HEK293 (cell line): Measurements from ENCODE around the gene PNISR.

Experiments
- KLF16 ChIP-seq: fragments of 450-650 bp; formaldehyde crosslinking; IDR thresholded peaks from 2 replicates; pipeline ENCODE4 v1.5.1; 2017; ENCODE audit warnings: missing biosample characterization, missing genetic modification characterization
- WT1 ChIP-seq: fragments of 450-650 bp; formaldehyde crosslinking; IDR thresholded peaks from 2 replicates; pipeline ENCODE4 v1.5.1; 2016; ENCODE audit warnings: missing biosample characterization, missing genetic modification characterization
- ZBTB10 ChIP-seq: fragments of 450-650 bp; formaldehyde crosslinking; IDR thresholded peaks from 2 replicates; pipeline ENCODE4 v1.5.1; 2016; ENCODE audit warnings: missing biosample characterization, missing genetic modification characterization
- ZNF138 ChIP-seq: fragments of 450-650 bp; formaldehyde crosslinking; IDR thresholded peaks from 2 replicates; pipeline ENCODE4 v1.5.1; 2016; ENCODE audit warnings: missing biosample characterization, missing genetic modification characterization, borderline replicate concordance
- ZNF155 ChIP-seq: fragments of 450-650 bp; formaldehyde crosslinking; IDR thresholded peaks from 2 replicates; pipeline ENCODE4 v1.5.1; 2016; ENCODE audit warnings: missing biosample characterization, missing genetic modification characterization
- ZNF266 ChIP-seq: fragments of 450-650 bp; formaldehyde crosslinking; IDR thresholded peaks from 2 replicates; pipeline ENCODE4 v1.5.1; 2016; ENCODE audit warnings: missing biosample characterization, missing genetic modification characterization, low read depth
- ZNF274 ChIP-seq, 2 experiments: fragments of 200-500 bp in 1 of 2; fragments of 450-650 bp in 1 of 2; sonication (Bioruptor generic) in 1 of 2; formaldehyde crosslinking in 1 of 2; IDR thresholded peaks; 2 replicates each; pipeline versions ENCODE4 v1.5.1 to v1.6.1; 2014 to 2016; ENCODE audit warnings: borderline replicate concordance in 1 of 2, inconsistent platforms in 1 of 2, low read length in 1 of 2, missing biosample characterization in 1 of 2, missing genetic modification characterization in 1 of 2
- ZNF335 ChIP-seq: fragments of 450-650 bp; formaldehyde crosslinking; conservative IDR thresholded peaks from 2 replicates; pipeline ENCODE4 v1.5.1; 2016; ENCODE audit warnings: missing biosample characterization, missing genetic modification characterization
- ZNF391 ChIP-seq: fragments of 450-650 bp; formaldehyde crosslinking; IDR thresholded peaks from 2 replicates; pipeline ENCODE4 v1.5.1; 2016; ENCODE audit warnings: low read depth, missing biosample characterization, missing genetic modification characterization, borderline replicate concordance
- ZNF404 ChIP-seq: fragments of 450-650 bp; formaldehyde crosslinking; IDR thresholded peaks from 2 replicates; pipeline ENCODE4 v1.5.1; 2017; ENCODE audit warnings: missing biosample characterization, missing genetic modification characterization
- ZNF513 ChIP-seq: fragments of 450-650 bp; IDR thresholded peaks from 2 replicates; pipeline ENCODE4 v1.5.1; 2018; ENCODE audit warnings: missing biosample characterization, missing genetic modification characterization
- ZNF518A ChIP-seq: fragments of 450-650 bp; formaldehyde crosslinking; conservative IDR thresholded peaks from 2 replicates; pipeline ENCODE4 v1.5.1; 2016; ENCODE audit warnings: low read depth, missing biosample characterization, missing genetic modification characterization
- ZNF530 ChIP-seq: fragments of 450-650 bp; formaldehyde crosslinking; IDR thresholded peaks from 2 replicates; pipeline ENCODE4 v1.5.1; 2016; ENCODE audit warnings: low read depth, missing biosample characterization, missing genetic modification characterization
- ZNF571 ChIP-seq: fragments of 450-650 bp; formaldehyde crosslinking; IDR thresholded peaks from 2 replicates; pipeline ENCODE4 v1.5.0; 2017; ENCODE audit warnings: missing biosample characterization, missing genetic modification characterization
- ZNF626 ChIP-seq: fragments of 450-650 bp; sonication (Bioruptor Pico); formaldehyde crosslinking; IDR thresholded peaks from 2 replicates; pipeline ENCODE4 v1.5.1; 2018; ENCODE audit warnings: missing biosample characterization, missing genetic modification characterization, inconsistent platforms
- ZNF670 ChIP-seq: fragments of 450-650 bp; formaldehyde crosslinking; IDR thresholded peaks from 2 replicates; pipeline ENCODE4 v1.5.1; 2016; ENCODE audit warnings: missing biosample characterization, missing genetic modification characterization, low read depth
- TF ChIP-seq, protein P1 (sequence below): fragments of 450-650 bp; formaldehyde crosslinking; IDR thresholded peaks from 2 replicates; pipeline ENCODE4 v1.5.1; 2016; ENCODE audit warnings: missing biosample characterization, missing genetic modification characterization
- TF ChIP-seq, protein P2 (sequence below): fragments of 450-650 bp; formaldehyde crosslinking; IDR thresholded peaks from 2 replicates; pipeline ENCODE4 v1.5.1; 2016; ENCODE audit warnings: missing biosample characterization, missing genetic modification characterization
- TF ChIP-seq, protein P3 (sequence below): fragments of 450-650 bp; formaldehyde crosslinking; IDR thresholded peaks from 2 replicates; pipeline ENCODE4 v1.5.1; 2016; ENCODE audit warnings: missing biosample characterization, missing genetic modification characterization

PNISR gene

GRCh38 chr6:99424761-99425646 is at the start of gene PNISR (continued):
- TF ChIP-seq, protein P1, sequence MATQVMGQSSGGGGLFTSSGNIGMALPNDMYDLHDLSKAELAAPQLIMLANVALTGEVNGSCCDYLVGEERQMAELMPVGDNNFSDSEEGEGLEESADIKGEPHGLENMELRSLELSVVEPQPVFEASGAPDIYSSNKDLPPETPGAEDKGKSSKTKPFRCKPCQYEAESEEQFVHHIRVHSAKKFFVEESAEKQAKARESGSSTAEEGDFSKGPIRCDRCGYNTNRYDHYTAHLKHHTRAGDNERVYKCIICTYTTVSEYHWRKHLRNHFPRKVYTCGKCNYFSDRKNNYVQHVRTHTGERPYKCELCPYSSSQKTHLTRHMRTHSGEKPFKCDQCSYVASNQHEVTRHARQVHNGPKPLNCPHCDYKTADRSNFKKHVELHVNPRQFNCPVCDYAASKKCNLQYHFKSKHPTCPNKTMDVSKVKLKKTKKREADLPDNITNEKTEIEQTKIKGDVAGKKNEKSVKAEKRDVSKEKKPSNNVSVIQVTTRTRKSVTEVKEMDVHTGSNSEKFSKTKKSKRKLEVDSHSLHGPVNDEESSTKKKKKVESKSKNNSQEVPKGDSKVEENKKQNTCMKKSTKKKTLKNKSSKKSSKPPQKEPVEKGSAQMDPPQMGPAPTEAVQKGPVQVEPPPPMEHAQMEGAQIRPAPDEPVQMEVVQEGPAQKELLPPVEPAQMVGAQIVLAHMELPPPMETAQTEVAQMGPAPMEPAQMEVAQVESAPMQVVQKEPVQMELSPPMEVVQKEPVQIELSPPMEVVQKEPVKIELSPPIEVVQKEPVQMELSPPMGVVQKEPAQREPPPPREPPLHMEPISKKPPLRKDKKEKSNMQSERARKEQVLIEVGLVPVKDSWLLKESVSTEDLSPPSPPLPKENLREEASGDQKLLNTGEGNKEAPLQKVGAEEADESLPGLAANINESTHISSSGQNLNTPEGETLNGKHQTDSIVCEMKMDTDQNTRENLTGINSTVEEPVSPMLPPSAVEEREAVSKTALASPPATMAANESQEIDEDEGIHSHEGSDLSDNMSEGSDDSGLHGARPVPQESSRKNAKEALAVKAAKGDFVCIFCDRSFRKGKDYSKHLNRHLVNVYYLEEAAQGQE (tag by site-specific recombination): peak; percentile 38
- TF ChIP-seq ZNF155 (tag by site-specific recombination) (no peak), ZNF530 (tag by site-specific recombination) (no peak), ZNF670 (tag by site-specific recombination) (no peak), ZNF335 (tag by site-specific recombination) (peak; percentile 75), ZNF274 (IDR thresholded peaks at IDR 0.05; ENCODE audit: low read length) (no peak), ZNF274 (tag by site-specific recombination; IDR thresholded peaks at IDR 0.05; ENCODE audit: borderline replicate concordance) (no peak), ZNF404 (tag by site-specific recombination) (no peak), KLF16 (tag by site-specific recombination) (no peak), ZNF571 (tag by site-specific recombination) (no peak), WT1 (no peak), ZBTB10 (tag by site-specific recombination) (peak; percentile 96), ZNF138 (no peak), ZNF626 (tag by site-specific recombination) (no peak), ZNF518A (tag by site-specific recombination) (peak; percentile 99), ZNF266 (tag by site-specific recombination) (no peak), ZNF513 (no peak), ZNF391 (tag by site-specific recombination) (no peak)
- TF ChIP-seq, protein P2, sequence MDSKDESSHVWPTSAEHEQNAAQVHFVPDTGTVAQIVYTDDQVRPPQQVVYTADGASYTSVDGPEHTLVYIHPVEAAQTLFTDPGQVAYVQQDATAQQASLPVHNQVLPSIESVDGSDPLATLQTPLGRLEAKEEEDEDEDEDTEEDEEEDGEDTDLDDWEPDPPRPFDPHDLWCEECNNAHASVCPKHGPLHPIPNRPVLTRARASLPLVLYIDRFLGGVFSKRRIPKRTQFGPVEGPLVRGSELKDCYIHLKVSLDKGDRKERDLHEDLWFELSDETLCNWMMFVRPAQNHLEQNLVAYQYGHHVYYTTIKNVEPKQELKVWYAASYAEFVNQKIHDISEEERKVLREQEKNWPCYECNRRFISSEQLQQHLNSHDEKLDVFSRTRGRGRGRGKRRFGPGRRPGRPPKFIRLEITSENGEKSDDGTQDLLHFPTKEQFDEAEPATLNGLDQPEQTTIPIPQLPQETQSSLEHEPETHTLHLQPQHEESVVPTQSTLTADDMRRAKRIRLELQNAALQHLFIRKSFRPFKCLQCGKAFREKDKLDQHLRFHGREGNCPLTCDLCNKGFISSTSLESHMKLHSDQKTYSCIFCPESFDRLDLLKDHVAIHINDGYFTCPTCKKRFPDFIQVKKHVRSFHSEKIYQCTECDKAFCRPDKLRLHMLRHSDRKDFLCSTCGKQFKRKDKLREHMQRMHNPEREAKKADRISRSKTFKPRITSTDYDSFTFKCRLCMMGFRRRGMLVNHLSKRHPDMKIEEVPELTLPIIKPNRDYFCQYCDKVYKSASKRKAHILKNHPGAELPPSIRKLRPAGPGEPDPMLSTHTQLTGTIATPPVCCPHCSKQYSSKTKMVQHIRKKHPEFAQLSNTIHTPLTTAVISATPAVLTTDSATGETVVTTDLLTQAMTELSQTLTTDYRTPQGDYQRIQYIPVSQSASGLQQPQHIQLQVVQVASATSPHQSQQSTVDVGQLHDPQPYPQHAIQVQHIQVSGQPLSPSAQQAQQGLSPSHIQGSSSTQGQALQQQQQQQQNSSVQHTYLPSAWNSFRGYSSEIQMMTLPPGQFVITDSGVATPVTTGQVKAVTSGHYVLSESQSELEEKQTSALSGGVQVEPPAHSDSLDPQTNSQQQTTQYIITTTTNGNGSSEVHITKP (tag by site-specific recombination): peak; percentile 95
- TF ChIP-seq, protein P3, sequence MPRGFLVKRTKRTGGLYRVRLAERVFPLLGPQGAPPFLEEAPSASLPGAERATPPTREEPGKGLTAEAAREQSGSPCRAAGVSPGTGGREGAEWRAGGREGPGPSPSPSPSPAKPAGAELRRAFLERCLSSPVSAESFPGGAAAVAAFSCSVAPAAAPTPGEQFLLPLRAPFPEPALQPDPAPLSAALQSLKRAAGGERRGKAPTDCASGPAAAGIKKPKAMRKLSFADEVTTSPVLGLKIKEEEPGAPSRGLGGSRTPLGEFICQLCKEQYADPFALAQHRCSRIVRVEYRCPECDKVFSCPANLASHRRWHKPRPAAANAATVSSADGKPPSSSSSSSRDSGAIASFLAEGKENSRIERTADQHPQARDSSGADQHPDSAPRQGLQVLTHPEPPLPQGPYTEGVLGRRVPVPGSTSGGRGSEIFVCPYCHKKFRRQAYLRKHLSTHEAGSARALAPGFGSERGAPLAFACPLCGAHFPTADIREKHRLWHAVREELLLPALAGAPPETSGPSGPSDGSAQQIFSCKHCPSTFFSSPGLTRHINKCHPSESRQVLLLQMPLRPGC (tag by site-specific recombination): peak; percentile 39; the same call in 1 of the 2 replicates
